ENCODE results near the gene LRRIQ1.
"Not testable (repeated sequence)": the region's sequence is repeated elsewhere in the genome, so short reads cannot be mapped to it uniquely, and the experiment has no call there.

Gene LRRIQ1, protein sequence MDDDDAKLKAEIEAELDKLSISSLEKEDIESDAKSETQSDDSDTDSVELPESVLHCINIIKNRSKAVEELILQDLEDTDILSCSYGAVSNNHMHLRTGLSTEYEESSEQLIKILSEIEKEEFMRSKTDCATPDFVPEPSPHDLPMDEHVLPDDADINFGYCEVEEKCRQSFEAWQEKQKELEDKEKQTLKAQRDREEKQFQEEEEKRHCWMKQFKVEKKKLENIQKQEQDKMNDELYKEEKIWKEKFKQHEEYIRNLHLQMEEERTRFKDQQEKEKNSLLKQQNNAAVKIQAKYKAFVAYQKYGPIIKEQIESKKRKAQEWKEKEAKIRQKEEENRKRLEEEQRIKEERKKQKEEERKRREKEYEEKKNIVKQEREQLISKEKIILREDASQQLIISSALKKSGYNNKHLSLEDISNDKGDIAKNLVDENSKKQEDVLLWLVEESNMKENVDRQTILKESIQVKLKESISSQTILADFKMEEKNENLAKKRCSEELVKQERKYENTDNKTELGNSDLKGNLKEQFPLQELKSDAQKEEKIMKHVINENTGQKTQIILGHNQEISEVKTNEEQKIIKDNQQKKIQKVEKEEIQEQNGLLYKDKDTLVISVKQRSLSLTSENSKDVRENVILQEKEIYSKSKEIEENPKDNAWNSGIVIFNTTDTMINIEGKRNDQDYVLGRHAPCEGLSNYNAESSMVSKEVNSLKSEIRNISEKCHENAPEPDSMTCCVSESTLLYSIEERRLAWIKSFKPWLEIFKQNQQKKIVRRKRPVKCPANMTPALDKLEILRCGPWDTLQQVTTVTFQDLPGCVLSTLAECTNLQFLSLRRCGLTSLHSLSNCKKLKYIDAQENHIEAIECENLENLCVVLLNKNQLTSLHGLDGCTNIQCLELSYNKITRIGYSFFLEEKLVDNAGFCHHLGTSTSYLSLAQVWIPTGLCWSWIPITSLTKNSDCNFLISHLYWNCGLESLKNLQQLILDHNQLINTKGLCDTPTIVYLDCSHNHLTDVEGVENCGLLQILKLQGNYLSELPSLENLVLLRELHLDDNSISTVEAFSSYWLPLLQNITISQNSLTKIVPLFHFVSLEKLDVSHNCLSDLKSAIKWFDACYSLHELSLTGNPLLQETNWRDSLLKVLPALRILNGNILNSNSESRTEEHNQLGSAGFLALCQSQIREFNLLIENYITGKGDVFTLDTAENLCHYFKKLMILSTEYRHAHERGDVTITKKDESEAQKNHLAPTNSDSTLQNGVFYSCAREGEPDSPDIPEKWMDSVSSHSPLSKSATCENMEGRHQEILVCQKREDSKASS (N-terminal part only)

GRCh38 chr12:85036234-85036707 is at the start of gene LRRIQ1, which contains the start of gene TSPAN19:
Gene LRRIQ1, plus strand, starts transcription at chr12:85036351. Its CDS starts 1,826 bp downstream, at chr12:85038177.
Gene TSPAN19, minus strand, starts transcription at chr12:85036277. Its CDS starts 6,331 bp downstream, at chr12:85029946.
- peak; percentile 0 for DNase-seq (ENCODE audit: low read depth)

DNA sequence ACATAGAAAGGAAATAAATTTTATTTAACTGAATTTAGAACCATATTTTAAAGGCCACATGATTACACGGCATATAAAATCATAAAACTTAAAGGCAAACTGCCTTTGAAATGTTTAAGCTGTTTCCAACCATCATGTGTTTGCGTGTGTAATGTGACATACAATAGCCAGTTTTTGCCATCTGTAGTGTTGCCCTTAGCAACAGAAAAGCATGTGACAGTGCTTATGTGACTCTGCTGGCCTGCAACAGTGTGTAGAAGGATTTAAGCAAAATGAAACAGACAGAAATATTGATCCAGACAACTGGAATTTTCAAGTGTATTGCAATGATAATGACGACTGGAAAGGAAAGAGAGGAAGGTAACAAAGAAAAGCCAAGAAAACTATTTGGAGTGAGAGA is 49.6 kb upstream of the LRRIQ1 start:
- DNase-seq (ENCODE audit: low read depth): no peak

GRCh38 chr12:84994426-84994825 is 41.7 kb upstream of the LRRIQ1 start:
- DNase-seq (ENCODE audit: low read depth): no peak

- no peak for DNase-seq (ENCODE audit: low read depth)
Observed at GRCh38 chr12:84995641-84996040, 40.5 kb upstream of the LRRIQ1 start.

- DNase-seq (ENCODE audit: low read depth): no peak
Observed at GRCh38 chr12:84996759-84997158, 39.4 kb upstream of the LRRIQ1 start.

DNA sequence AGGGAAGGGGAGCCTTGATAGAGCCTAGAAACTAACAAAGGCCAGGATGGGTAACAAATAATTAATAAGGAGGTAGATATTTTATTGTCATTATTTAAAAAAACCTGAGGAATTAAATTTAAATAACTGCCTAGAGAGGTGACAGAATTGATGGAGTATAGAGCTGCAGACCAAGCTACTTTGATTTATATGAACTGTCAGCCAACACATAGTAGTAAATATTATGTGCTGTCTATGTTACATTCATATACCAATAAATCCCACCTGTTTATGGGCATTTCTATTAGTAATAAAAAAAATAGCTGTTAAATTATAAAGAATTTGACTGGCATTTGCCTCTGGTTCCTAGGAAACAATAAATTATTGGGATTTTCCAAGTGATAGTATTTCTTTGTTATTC is 37.8 kb upstream of the LRRIQ1 start:
- DNase-seq (ENCODE audit: low read depth): no peak

- no peak for DNase-seq (ENCODE audit: low read depth)
Observed at GRCh38 chr12:85000729-85001128, 35.4 kb upstream of the LRRIQ1 start.

DNA sequence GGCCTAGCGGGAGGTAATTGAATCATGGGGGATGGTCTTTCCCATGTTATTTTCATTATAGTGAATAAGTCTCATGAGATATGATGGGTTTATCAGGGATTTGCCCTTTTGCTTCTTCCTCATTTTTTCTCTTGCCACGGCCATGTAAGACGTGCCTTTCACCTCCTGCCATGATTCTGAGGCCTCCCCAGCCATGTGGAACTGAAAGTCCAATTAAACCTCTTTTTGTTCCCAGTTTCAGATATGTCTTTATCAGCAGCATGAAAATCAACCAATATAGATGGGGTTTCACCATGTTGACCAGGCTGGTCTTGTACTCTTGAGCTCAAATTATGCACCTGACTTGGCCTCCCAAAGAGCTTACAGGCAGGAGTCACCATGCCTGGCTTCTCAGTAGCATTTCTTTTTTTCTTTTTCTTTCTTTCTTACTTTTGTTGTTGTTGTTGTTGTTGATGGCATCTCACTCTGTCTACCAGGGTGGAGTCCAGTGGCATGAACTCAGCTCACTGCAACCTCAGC is 33.3 kb upstream of the LRRIQ1 start:
- DNase-seq (ENCODE audit: low read depth): no peak

GRCh38 chr12:85004204-85004603 is 31.9 kb upstream of the LRRIQ1 start:
- DNase-seq (ENCODE audit: low read depth): no peak

DNA sequence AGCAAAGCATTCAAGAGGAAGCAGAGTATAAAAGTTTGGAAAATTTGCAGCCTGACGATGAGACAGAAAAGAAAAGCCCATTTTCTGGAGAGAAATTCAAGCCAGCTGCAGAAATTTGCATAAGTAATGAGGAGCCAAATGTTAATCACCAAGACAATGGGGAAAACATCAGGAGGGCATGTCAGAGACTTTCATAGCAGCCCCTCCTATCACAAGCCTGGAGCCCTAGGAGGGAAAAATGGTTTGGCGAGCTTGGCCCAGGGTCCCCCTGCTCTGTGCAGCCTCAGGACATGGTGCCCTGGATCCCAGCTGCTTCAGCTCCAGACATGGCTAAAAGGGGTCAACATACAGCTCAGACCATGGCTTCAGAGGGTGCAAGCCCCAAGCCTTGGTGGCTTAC is 31.1 kb upstream of the LRRIQ1 start:
- DNase-seq (ENCODE audit: low read depth): not testable (repeated sequence)

- DNase-seq (ENCODE audit: low read depth): no peak
Observed at GRCh38 chr12:85005615-85006014, 30.5 kb upstream of the LRRIQ1 start.

DNA sequence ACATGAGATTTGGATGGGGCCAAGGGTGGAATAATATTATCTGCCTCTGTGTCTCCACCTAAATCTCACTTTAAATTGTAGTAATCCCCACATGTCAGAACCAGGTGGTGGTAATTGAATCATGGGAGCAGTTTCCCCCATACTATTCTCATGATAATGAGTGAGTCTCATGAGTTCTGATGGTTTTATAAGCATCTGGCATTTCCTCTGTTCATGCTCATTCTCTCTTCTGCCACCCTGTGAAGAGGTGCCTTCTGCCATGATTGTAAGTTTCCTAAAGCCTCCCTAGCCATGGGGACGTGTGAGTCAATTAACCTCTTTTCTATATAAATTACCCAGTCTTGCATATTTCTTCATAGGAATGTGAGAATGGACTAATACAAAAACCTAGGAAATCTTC is 29.9 kb upstream of the LRRIQ1 start:
- no peak for DNase-seq (ENCODE audit: low read depth)

DNA sequence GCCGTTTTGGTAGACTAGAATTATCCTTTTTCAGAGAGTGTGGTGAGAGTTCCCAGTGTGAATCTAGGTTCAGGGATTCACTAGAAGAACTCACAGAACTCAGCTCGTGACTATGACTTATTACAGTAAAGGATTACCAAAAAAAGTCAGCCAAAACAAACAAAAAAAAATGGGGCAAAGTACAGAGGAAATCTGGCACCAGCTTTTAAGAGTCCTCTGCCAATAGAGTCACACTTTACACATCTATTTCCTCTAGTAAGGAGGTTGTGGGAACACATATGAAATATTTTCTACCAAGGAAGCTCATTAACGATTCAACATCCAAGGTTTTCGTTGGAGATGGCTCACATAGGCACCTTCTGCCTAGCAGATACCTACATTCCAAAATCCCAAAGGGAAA is 28.3 kb upstream of the LRRIQ1 start:
- no peak for DNase-seq (ENCODE audit: low read depth)

DNA sequence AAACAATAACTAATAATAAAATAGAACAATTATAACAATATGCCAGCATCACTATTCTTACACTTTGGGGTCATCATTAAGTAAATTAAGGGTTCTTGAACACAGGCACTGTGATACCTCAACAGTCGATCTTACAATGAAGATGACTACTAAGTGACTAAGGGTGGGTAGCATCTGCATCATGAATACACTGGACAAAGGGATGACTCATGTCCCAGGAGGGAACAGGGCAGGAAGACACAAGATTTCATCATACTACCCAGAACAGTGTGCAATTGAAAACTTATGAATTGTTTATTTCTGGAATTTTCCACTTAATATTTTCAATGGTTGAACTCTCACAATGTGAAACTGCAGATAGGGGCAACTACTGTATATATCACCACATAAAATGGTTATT is 19.7 kb upstream of the LRRIQ1 start:
- DNase-seq (ENCODE audit: low read depth): no peak

DNA sequence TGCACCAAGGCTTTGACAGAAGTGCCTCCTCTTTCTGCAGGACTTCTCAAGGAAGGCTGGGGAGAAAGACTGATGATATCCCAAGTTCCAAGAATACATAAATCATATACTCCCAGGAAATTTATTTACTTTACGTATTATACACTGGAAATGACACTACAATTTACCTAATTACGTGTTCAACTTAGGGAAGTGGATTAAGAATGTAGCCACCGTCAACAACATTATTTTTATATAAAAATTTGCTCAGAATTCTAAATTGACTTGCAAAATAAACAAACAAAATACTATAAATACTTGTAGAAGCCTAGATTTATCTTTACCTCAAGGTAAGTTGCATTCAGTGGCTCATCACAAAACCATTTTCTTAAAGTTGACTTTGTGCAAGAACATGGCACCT is 19.0 kb upstream of the LRRIQ1 start:
- no peak for DNase-seq (ENCODE audit: low read depth)

DNA sequence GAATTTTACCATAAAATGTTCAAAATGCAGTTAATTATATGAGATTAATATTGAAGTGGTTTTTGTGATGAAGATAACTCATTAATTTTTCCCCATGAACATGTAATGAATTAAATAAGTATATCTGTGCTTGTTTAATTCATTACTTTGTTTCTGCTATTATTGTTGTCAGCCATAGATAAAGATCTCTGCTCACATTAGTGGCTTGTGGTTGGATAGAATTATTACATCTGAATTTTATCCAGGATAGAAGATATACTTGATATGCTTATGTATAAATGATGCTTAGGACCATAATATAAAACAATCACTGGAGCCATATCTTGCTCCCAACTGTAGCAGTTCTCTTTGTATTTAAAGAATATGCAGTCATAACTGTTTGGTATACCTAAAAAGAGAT is 18.5 kb upstream of the LRRIQ1 start:
- no peak for DNase-seq (ENCODE audit: low read depth)

DNA sequence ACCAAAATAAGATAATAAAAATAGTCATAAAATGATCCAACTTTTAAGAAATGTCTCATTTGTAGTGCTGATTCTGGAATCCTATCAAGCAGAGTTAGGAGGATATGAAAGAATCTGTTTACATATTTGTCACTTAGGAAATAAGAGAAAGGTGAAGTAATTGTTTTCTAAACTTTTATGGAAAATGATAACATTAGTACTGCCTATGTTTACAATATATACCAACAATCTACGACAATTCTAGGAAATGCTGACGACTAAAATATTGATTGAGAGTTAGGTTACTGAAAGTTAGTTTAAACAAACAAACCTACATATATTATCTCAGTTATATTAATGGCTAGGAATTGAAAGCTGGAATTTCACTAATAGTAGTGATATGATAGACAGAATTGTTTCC is 18.1 kb upstream of the LRRIQ1 start:
- no peak for DNase-seq (ENCODE audit: low read depth)

- no peak for DNase-seq (ENCODE audit: low read depth)
Observed at GRCh38 chr12:85029456-85029855, 6.7 kb upstream of the LRRIQ1 start.

DNA sequence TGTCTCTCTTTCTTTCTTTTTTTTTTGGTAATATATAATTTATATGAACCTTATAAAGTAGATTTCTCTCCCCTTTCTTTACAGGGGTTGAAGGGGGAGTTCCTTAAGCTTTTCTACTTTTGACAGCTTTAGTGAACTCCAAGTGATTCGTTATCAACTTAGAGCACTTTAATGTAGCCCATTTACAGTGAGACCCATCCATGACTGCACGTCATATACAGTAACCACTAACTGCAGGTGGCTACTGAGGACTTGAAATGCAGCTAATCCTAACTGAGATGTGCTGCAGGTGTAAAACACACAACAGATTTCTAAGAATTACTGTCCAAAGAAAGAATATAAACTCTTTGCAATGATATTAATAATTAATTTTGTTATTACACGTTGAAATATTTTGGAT is 582 bp downstream of the LRRIQ1 start:
- no peak for DNase-seq (ENCODE audit: low read depth)

GRCh38 chr12:85041395-85041794 is 5.2 kb downstream of the LRRIQ1 start:
- DNase-seq (ENCODE audit: low read depth): no peak

- no peak for DNase-seq (ENCODE audit: low read depth)
Observed at GRCh38 chr12:85043829-85044228, 7.7 kb downstream of the LRRIQ1 start.
